Activated CD8-positive, alpha-beta memory T cell treated with anti-CD3 and anti-CD28 coated beads, Interleukin-2, amount 50 U/mL, for 24 hours (primary cell): ENCODE measurements around the gene AUTS2.

Experiments
- DNase-seq: peaks from one replicate; pipeline ENCODE4 v3.0.0-alpha.2; 2020; ENCODE audit errors: extremely low read depth

The AUTS2 gene

DNA sequence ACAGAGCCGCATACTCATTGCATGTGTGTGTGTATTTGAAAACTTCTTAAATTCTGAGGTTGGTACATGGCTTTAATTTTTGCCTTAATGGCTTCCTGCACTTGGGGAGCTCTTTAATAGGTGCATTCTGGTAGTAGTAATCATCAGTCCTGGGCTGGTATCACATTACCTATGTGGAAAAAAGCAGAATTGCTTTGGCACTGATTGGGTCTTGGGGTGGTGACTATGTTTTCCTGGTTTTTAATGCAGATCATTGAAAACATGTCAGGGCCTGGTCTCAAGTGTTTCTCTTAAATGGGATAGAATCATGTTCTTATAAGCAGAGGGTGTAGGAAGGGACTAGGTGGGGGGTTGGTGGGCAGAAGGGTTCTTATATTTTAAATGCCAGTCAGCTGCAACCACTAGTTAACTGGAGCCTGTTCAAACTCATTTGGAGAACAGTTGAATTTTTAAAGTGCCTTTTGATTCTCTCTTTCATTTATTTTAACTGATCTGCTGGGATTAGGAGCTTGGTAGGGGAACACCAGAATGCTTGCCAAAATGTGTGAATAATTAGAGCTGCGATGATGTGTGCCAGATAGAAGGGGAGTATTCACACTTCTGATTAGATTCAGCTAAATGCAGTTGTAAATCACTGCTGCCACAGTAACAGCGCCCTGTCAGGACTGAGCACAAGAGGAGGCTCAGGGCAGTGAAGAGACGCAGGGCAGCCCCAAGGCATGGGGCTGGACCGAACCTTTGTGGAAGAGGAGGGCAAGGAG is 900.1 kb downstream of the AUTS2 start:
- DNase-seq, result no peak

GRCh38 chr7:70500261-70500660 is 902.0 kb downstream of the AUTS2 start:
- DNase-seq, result no peak

DNA sequence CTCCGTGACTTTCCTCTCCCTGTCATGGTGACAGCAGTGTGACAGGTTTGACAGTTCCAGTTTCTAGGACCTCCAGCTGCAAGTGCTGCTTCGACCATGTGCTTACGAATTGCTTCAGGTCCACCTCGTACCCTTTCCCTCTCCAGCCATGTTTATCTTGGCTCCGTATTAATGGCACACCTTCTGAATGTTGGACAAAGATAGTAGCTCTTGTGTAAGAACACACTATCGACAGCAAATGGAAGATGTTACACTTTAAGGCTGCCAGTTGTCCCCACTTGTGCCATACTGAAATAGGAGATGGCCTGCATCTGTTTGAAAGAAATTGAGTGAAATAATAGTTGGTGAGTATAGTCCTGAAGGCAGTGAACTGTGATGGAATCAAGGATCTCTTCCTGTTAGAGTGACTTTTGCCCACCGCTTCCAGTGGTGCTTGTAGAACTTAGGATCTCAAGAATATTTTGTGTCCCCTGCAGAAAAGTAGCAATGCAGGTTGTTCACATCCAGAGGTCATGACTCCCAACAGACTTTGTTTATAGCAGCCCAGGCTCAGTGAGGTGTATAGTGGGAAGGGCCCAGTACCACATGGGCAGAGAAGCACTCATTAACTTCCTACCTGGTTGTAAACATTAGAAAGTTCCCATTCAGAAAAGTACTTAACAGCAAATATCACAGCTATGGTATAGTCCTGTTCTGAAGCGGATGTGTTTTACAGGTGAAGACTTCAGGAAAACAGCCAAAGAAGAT is 904.0 kb downstream of the AUTS2 start:
- no peak for DNase-seq

DNA sequence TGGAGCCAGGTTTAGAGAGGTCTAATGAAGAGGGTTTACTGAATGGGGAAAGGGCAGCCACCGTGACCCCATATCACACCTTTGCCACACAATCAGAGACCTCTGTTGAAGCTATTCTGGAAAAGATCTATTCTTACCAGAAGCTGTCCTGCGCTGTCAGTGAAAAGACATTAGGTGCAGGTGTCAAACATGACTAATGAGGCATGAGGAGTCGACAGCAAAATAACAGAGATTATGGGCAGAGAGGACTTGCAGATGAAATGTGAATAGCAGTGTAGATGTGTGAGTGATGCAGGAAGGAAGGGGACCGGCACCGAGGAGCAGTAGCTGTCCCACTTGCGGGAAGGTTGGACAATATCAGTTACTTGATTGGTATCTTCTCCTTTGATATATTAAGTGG is 906.0 kb downstream of the AUTS2 start:
- DNase-seq, result no peak

DNA sequence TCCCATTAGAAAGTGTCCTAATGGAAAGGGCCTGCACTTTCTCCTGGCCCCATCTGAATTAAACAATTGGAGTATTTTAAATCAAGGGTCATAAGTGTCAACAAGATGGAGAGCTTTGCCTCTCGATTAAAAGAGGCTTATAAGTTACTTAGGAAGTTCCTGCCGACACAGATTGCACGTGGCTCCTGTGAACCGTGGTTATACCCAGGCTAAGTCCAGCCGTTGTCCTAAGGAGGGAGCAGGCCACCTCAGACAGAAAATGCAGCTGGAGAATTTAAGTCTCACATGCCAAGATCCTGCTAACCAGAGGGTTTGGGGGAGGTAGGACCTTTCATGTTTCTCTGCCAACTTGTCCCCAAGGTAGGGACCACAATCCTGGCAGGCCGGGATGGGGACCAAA is 907.2 kb downstream of the AUTS2 start:
- DNase-seq, result no peak

DNA sequence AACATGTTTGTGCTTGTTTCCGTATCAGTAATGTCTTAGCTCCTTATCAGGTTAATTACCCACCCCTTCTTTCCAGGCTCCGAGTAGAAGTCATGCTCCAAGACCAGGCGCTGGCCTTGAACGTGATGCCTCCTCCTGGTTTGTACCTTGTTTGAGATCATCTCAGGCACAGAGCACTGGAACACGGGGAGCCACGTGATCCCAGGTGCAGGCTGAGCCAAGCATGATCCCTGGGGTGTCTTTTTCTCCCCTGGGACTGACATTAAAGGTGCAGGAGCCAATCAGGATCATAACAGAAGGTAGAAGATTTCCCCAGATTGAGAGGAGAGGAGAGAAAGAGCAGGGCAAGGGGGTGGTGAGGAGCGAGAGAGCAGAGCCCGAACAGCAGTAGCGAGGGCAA is 907.6 kb downstream of the AUTS2 start:
- no peak for DNase-seq

DNA sequence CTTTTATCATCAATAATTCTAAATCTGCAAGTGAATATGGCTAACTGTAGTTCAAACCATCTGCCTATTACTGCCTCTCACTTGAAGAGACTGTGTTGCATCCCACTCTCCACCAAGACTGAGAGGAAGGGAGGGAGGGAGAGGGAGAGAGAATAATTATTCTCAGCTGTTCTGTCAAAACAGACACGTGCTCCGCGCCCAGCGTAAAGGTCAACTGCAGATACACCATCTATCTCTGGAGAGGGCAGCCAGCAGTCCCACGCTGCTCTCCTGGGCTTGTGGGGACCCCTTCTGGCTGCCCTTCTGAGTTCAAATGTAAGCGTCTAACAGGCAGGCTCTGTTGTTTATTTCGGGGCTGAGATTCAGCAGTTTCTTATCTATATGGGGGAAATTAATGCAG is 908.2 kb downstream of the AUTS2 start:
- no peak for DNase-seq

- DNase-seq, result no peak
These were observed 913.9 kb downstream of the AUTS2 start for GRCh38 chr7:70512144-70512543.

- DNase-seq, result no peak
These were observed 914.5 kb downstream of the AUTS2 start for GRCh38 chr7:70512761-70513160.

DNA sequence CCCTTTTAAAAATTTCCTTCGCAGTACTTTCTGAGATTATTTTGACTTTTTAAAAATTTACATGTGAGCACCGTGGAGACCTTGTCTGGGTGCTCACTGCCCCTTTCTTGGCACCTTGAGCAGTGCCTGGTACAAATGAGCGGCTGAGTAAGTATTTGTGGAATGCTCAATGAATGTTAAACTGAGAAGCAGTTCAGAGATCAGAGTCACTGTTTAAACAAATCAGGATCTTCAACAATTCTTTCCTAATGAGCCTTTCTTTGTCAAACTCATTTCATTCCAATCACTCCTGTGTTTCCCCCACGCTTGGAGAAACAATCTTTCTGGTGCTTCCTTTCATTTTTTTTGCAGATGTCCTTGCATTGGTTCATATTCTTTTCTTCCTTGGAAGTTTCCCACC is 922.3 kb downstream of the AUTS2 start:
- no peak for DNase-seq

GRCh38 chr7:70523249-70523988 is 925.1 kb downstream of the AUTS2 start:
- no peak for DNase-seq

GRCh38 chr7:70523989-70524351 is 925.7 kb downstream of the AUTS2 start:
- no peak for DNase-seq

DNA sequence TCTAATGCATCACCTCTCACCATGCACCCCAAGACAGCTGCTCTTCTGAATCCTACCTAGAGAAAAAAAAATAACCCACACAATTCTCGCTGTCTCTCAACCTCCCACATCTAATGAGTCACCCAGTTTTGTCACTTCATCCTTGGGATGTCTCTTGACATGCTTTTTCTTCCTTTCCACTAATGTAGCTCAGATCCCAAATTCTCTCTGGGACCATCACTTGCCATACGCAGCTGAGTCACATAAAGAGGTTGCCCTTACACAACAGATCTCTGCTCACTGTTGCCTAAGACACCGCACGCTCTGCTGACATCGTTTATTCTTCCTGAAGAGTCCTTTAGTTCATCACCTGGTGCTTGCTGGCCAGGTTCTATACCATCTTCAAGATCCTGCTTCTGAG is 927.7 kb downstream of the AUTS2 start:
- DNase-seq, result no peak

- no peak for DNase-seq
These were observed 929.3 kb downstream of the AUTS2 start for GRCh38 chr7:70527520-70528115.

GRCh38 chr7:70529436-70529835 is 931.2 kb downstream of the AUTS2 start:
- no peak for DNase-seq

DNA sequence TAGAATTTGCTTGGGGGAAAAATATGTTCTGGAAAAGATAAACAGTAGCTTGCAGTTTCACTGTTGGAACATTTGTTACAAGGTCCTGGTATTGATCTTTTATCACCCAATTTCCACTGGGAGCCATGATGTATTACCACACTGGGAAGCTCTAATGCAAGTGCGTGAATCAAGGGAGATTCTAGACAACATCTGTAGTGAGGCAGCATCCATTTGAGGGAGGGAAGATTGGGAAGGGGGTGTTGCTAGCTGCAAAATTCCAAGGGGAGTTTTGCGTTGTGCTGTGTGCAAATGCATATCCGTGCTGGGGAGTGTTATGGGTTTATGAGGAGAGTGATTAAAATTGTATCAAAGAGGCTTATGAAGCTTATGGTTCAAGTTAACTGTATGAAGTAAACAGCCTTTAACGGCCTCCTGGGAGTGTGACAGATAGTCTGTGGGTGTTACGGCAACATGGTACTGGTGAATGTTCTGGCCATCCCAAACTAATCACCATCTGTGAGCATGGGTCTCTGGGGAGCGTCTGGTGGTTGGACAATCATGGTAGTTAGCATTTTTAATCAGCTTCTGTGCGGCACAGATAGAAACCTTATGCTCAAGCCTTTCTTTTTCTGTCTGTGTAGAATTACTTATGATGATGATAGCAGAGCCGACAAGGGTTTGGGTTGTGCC is 931.8 kb downstream of the AUTS2 start:
- no peak for DNase-seq

GRCh38 chr7:70533614-70534013 is 935.3 kb downstream of the AUTS2 start:
- no peak for DNase-seq

GRCh38 chr7:70539205-70539604 is 940.9 kb downstream of the AUTS2 start:
- DNase-seq, result no peak

- DNase-seq, result no peak
These were observed 941.3 kb downstream of the AUTS2 start for GRCh38 chr7:70539617-70540016.

- DNase-seq, result no peak
These were observed 942.4 kb downstream of the AUTS2 start for GRCh38 chr7:70540641-70541040.

DNA sequence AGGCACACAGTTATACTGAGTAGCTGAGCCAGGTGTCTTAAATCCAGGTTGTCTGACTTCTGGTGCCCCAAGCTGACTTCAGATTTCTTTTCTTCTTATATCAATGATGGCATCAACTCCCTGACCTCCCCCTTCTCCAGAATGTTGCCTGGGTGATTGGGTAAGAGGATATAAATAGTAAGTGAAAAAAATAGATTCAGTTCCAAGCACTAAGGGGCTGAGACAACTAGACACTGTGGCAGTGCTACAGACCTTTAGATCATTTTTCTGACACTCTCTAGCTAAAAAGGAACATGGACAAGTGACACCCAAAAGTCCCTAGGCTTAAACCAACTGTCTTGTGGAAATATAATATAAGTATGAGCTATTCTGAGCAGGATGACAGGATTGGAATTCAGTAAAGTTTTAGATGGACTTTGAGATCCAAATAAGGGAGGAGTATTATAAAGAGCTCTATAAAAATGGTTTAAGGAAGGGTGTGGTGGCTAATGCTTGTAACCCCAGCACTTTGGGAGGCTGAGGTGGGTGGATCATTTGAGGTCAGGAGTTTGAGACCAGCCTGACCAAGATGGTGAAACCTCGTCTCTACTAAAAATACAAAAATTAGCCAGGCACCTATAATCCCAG is 944.6 kb downstream of the AUTS2 start:
- DNase-seq, result no peak
